ENCODE measurements around the gene GPR78. TPM values are rescaled to one million over a fixed set of nuclear protein-coding genes. Genes with fewer than 3 reads are reported as not detected.

Gene GPR78
- total and polyA plus RNA-seq, 2 of the 4 experiments (the other 2 are of a cell fraction): under 0.01 to 0.10 TPM

GRCh38 chr4:8588196-8588470 is 7.9 kb downstream of the GPR78 start:
- Histone ChIP-seq H4K5ac (ENCODE audit: low read depth, low read length) (no peak overlapping the region), H3K4ac (ENCODE audit: low read depth, low read length) (no peak overlapping the region), H3K9ac (ENCODE audit: low read depth, low read length) (no peak overlapping the region), H4K20me1 (ENCODE audit: insufficient read depth, low read length) (no peaks in the 10 kb centered on the region), H4K8ac (ENCODE audit: low read depth in 2 of 2, low read length in 2 of 2) (no peak overlapping the region), H4K91ac (ENCODE audit: insufficient read depth, low read depth, low read length) (no peak overlapping the region), H2AFZ (replicated peaks; ENCODE audit: low read length, poor library complexity) (no peak overlapping the region), H3K14ac (replicated peaks; ENCODE audit: low read depth, low read length) (no peak overlapping the region), H3K4me3 (ENCODE audit: insufficient read depth, low read depth, low read length) (no peak overlapping the region), H2BK5ac (ENCODE audit: low read depth, low read length, poor library complexity, severe bottlenecking) (no peak overlapping the region), H3K9me1 (ENCODE audit: insufficient read depth, low read length) (no peaks in the 10 kb centered on the region), H2AK5ac (ENCODE audit: low read depth, low read length) (no peak overlapping the region), H3K27ac (ENCODE audit: insufficient read depth, low read length) (no peak overlapping the region), H3K4me1 (ENCODE audit: control insufficient read depth, insufficient read depth, low read length) (peaks cover 7% of the 10 kb centered on the region; the same call in 1 of the 2 replicates), H2BK120ac (ENCODE audit: low read depth, low read length) (no peak overlapping the region), H3K23ac (ENCODE audit: low read depth, low read length) (no peak overlapping the region), H3K18ac (ENCODE audit: low read depth, low read length) (no peak overlapping the region), H3K27me3 (ENCODE audit: control insufficient read depth, insufficient read depth, low read length) (peaks cover 70% of the 10 kb centered on the region), H3K56ac (ENCODE audit: extremely low read depth, insufficient read depth, low read length) (no peak overlapping the region), H3K4me2 (ENCODE audit: low read depth, low read length) (no peak overlapping the region), H3K79me1 (ENCODE audit: low read depth in 1 of 2, low read length in 2 of 2) (no peaks in the 10 kb centered on the region), H2BK15ac (ENCODE audit: low read depth, low read length) (no peak overlapping the region), H2BK20ac (ENCODE audit: low read depth, low read length) (no peak overlapping the region), H2AK9ac (replicated peaks; ENCODE audit: low read depth, low read length, poor library complexity) (no peak overlapping the region), H3K9me3 (ENCODE audit: control insufficient read depth, insufficient read depth, low read length) (no peaks in the 10 kb centered on the region), H3K36me3 (ENCODE audit: control insufficient read depth, insufficient read depth, low read length) (no peaks in the 10 kb centered on the region)
- BruUV-seq (replicated peaks): no TSS peak
- TF ChIP-seq CTCF (conservative IDR thresholded peaks at IDR 0.05; ENCODE audit: low read depth, low read length): no peak
- no peak for TF ChIP-seq POLR2A (IDR thresholded peaks at IDR 0.05; ENCODE audit: low read depth, low read length)
- TF ChIP-seq RCOR1 (IDR thresholded peaks at IDR 0.05; ENCODE audit: insufficient replicate concordance, low read length): no peak
- TF ChIP-seq RAD21 (IDR thresholded peaks at IDR 0.05; ENCODE audit: low read length): no peak
- TF ChIP-seq MXI1 (IDR thresholded peaks at IDR 0.05; ENCODE audit: borderline replicate concordance, low read depth, low read length): no peak
- no peak for TF ChIP-seq SMC3 (IDR thresholded peaks at IDR 0.05; ENCODE audit: low read depth, low read length)
- CTCF ChIA-PET: no interaction called here
- POLR2A ChIA-PET (ENCODE audit: unreplicated experiment): no interaction called here
- intact Hi-C loops (cut with micrococcal nuclease) (no loop called here), dilution Hi-C loops (cut with HindIII; ENCODE audit: low sequenced_read_pairs, unreplicated experiment) (no loop called here), in situ Hi-C loops (cut with MboI; ENCODE audit: low sequenced_read_pairs) (no loop called here)
- no peak for ATAC-seq (ENCODE audit: low read depth)
- no CpG with 5 or more reads among the region's 2 CpGs for WGBS, 2 experiments (ENCODE audit: extremely low coverage in 2 of 2, insufficient read length in 1 of 2)
- DNase-seq: no peak

Measured in IMR-90 (cell line).